Suprapubic skin (tissue), 4 donors: Measurements from ENCODE around the gene KDM6A. TPM values are rescaled to one million over a fixed set of nuclear protein-coding genes. Genes with fewer than 3 reads are reported as not detected.

Experiments used
- DNase-seq, 2 donors: peaks; one replicate each; pipeline ENCODE4 v3.0.0-alpha.2; 2019; ENCODE audit warnings: low spot score in 2 of 2
- H3K27ac ChIP-seq: fragments of 200-600 bp; sonication (generic); one replicate; pipeline ENCODE4 v1.5.1; 2019
- H3K27me3 ChIP-seq: fragments of 200-600 bp; sonication (generic); one replicate; pipeline ENCODE4 v1.5.1; 2019
- H3K36me3 ChIP-seq: fragments of 200-600 bp; sonication (generic); one replicate; pipeline ENCODE4 v1.5.1; 2019
- H3K4me1 ChIP-seq: fragments of 200-600 bp; sonication (generic); one replicate; pipeline ENCODE4 v1.5.1; 2019
- H3K4me3 ChIP-seq: fragments of 200-600 bp; sonication (generic); one replicate; pipeline ENCODE4 v1.5.1; 2019; ENCODE audit warnings: mild to moderate bottlenecking
- H3K9me3 ChIP-seq: fragments of 200-600 bp; sonication (generic); one replicate; pipeline ENCODE4 v1.5.1; 2019
- EP300 ChIP-seq: sonication (generic); formaldehyde crosslinking; IDR thresholded peaks from one replicate; pipeline ENCODE4 v1.6.1; 2017; ENCODE audit warnings: antibody characterized with exemption
- POLR2A ChIP-seq, 2 donors: fragments of 450-650 bp; IDR thresholded peaks; one replicate each; pipeline ENCODE4 v1.6.1; 2017; ENCODE audit warnings: antibody characterized with exemption in 2 of 2, mild to moderate bottlenecking in 2 of 2, moderate library complexity in 2 of 2
- POLR2AphosphoS5 ChIP-seq, 3 donors: sonication (generic); formaldehyde crosslinking; IDR thresholded peaks; one replicate each; pipeline ENCODE4 v1.6.1; 2017; ENCODE audit warnings: antibody characterized with exemption in 3 of 3
- WGBS: methylation state at CpG from one replicate; pipeline ENCODE4 v1.1.5; 2018; 5-methylcytosine and 5-hydroxymethylcytosine counted together
- total RNA-seq, 4 donors: library from RNA; depleted of rRNA; stranded (reverse); fragments of >200 nt; gene quantifications; one replicate each; pipeline ENCODE4 v1.1.0, GENCODE V29; 2016
- TF ChIP-seq, protein P1 (sequence below), 2 donors: fragments of 200-600 bp in 1 of 2; fragments of 450-650 bp in 1 of 2; sonication (generic) in 1 of 2; IDR thresholded peaks; one replicate each; pipeline ENCODE4 v1.5.1; 2016 to 2019; ENCODE audit warnings: antibody characterized with exemption in 2 of 2, mild to moderate bottlenecking in 1 of 2, moderate library complexity in 1 of 2

The KDM6A gene
- total RNA-seq, 4 donors from 2014 or later = 45.5 to 140 (median 60.9) TPM

DNA sequence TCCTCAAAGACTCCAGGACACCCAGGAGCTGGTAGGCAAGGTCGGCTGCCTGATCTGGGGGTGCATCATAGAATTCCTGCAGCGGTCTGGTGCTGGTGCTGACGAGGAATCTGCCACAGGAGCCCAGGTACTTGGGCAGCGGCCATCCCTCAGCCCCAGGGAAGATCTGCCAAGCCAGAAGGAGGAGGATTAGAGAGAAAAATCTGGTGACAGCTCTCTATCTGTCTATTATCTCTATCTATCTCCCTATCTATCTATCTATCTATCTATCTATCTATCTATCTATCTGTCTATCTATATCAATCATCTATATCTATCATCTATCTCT lies 281.0 kb downstream of the KDM6A start:
- TF ChIP-seq POLR2A (IDR thresholded peaks at IDR 0.05) (no peak), POLR2AphosphoS5 (IDR thresholded peaks at IDR 0.05) (no peak), EP300 (no peak)
- TF ChIP-seq, protein P1, sequence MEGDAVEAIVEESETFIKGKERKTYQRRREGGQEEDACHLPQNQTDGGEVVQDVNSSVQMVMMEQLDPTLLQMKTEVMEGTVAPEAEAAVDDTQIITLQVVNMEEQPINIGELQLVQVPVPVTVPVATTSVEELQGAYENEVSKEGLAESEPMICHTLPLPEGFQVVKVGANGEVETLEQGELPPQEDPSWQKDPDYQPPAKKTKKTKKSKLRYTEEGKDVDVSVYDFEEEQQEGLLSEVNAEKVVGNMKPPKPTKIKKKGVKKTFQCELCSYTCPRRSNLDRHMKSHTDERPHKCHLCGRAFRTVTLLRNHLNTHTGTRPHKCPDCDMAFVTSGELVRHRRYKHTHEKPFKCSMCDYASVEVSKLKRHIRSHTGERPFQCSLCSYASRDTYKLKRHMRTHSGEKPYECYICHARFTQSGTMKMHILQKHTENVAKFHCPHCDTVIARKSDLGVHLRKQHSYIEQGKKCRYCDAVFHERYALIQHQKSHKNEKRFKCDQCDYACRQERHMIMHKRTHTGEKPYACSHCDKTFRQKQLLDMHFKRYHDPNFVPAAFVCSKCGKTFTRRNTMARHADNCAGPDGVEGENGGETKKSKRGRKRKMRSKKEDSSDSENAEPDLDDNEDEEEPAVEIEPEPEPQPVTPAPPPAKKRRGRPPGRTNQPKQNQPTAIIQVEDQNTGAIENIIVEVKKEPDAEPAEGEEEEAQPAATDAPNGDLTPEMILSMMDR (IDR thresholded peaks at IDR 0.05) = no peak
- no peaks in the 10 kb centered on the region for H3K27me3 ChIP-seq
- H3K9me3 ChIP-seq = no peaks in the 10 kb centered on the region
- DNase-seq = no peak
- no peaks in the 10 kb centered on the region for H3K4me1 ChIP-seq
- H3K4me3 ChIP-seq = no peak overlapping the region
- WGBS = 71% methylated on average over 4 of the region's 4 CpGs
- H3K36me3 ChIP-seq = no peaks in the 10 kb centered on the region
- H3K27ac ChIP-seq = no peak overlapping the region

DNA sequence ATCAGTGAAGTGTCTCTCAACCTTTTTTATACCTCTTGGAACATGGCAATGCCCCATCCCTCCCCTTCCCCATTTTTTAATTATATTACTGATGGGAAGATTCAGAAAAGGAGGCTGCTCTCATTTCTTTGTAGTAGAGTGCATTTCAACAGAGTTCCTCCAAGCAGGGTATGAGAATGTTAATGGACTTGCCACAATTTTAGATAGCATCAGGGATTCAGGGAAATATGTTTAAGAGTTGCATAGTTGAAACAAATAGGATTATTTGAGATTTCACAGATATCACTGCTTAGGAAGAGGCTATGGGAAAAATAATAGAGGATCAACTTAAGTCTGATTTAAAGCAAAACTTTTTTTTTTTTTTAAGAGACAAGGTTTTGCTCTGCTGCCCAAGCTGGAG lies 281.5 kb downstream of the KDM6A start:
- TF ChIP-seq, protein P1 (IDR thresholded peaks at IDR 0.05) = no peak
- TF ChIP-seq EP300 = no peak
- TF ChIP-seq POLR2A (IDR thresholded peaks at IDR 0.05) = no peak
- no peak for TF ChIP-seq POLR2AphosphoS5 (IDR thresholded peaks at IDR 0.05)
- DNase-seq = no peak
- no peak overlapping the region for H3K27ac ChIP-seq
- H3K4me3 ChIP-seq = no peak overlapping the region
- H3K9me3 ChIP-seq = no peaks in the 10 kb centered on the region
- H3K4me1 ChIP-seq = no peaks in the 10 kb centered on the region
- no peaks in the 10 kb centered on the region for H3K27me3 ChIP-seq
- no peaks in the 10 kb centered on the region for H3K36me3 ChIP-seq

DNA sequence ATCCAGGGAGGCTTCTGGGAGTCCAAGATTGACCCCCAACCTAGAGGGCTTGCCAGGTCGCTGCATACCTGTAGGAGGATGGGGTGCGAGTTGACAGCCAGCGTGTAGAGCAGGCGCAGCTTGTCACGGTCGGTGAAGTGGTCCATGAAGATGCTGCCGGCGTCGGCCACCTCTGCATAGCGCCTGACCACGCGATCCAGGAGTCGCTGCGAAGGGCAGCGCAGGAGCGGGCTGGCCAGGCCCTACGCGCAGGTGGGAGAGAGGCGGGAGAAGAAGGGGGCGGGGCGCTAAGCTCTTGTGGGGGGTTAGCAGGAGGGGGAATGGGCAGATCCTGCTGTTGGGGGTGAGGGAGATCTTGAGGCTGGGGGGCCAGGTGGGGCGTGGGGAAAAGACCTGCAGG lies 284.7 kb downstream of the KDM6A start:
- Histone ChIP-seq H3K4me3 (no peak overlapping the region), H3K27me3 (no peaks in the 10 kb centered on the region), H3K4me1 (no peaks in the 10 kb centered on the region), H3K9me3 (no peaks in the 10 kb centered on the region), H3K36me3 (no peaks in the 10 kb centered on the region), H3K27ac (no peak overlapping the region)
- 81% methylated on average over 22 of the region's 22 CpGs for WGBS
- TF ChIP-seq POLR2AphosphoS5 (IDR thresholded peaks at IDR 0.05) (no peak), EP300 (no peak), POLR2A (IDR thresholded peaks at IDR 0.05) (no peak)
- TF ChIP-seq, protein P1 (IDR thresholded peaks at IDR 0.05) = no peak
- DNase-seq = no peak

Other genes with a start within 250 kb of the KDM6A start
- not detected for gene DUSP21, start 29.2 kb upstream of the KDM6A start, total RNA-seq